Neural crest cell (in vitro differentiated cells): ENCODE measurements around the gene FLACC1. TPM values are rescaled to one million over a fixed set of nuclear protein-coding genes. Genes with fewer than 3 reads are reported as not detected.

ENCODE experiments used
- DNase-seq: peaks from one replicate; pipeline ENCODE4 v3.0.0; 2021; ENCODE audit warnings: low read depth, mixed read lengths, low spot score
- H3K27ac Mint-ChIP-seq: one replicate; pipeline ENCODE4 v1.8.0; 2021; ENCODE audit warnings: mild to moderate bottlenecking, mixed read lengths; ENCODE audit not compliant: unreplicated experiment
- H3K27me3 Mint-ChIP-seq: 2 replicates; pipeline ENCODE4 v1.8.0; 2021; ENCODE audit warnings: low read depth, mild to moderate bottlenecking, mixed read lengths
- H3K36me3 Mint-ChIP-seq: 2 replicates; pipeline ENCODE4 v1.8.0; 2021; ENCODE audit warnings: low read depth, mild to moderate bottlenecking, mixed read lengths
- H3K4me1 Mint-ChIP-seq: 2 replicates; pipeline ENCODE4 v1.8.0; 2021; ENCODE audit warnings: mixed read lengths
- H3K4me3 Mint-ChIP-seq: one replicate; pipeline ENCODE4 v1.8.0; 2021; ENCODE audit warnings: mild to moderate bottlenecking, mixed read lengths
- H3K9me3 Mint-ChIP-seq: 2 replicates; pipeline ENCODE4 v1.8.0; 2021; ENCODE audit warnings: mixed read lengths
- total RNA-seq: library from RNA; stranded (reverse); gene quantifications from 2 replicates; pipeline ENCODE4 v1.2.1, GENCODE V29; 2021
- TF ChIP-seq, protein P1 (sequence below): fragments of 200-600 bp; sonication (generic); conservative IDR thresholded peaks from 2 replicates; pipeline ENCODE4 v1.5.0; 2021; ENCODE audit warnings: antibody characterized with exemption, mild to moderate bottlenecking

Gene FLACC1
- total RNA-seq, 1 donor from 2014 or later = 1.0 TPM

DNA sequence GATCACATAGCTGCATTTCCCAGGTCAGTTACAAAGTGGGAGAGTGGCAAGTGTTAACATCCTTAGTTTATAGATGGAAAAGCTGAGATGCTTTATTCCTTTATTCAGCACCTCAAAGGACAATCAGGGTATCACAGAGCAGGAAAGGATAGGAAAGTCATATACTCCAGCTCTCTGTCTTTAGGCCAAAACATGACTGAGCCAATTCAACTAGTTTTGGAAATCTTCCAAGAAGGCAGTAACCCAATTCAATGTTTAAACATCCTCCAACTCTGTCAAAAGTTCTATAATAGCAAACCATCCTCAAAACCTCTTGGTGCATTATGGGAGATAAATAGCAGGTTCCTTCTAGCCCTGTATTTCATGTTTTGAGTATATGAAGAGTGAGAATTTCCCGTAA is 71.6 kb downstream of the FLACC1 start:
- peaks cover 2% of the 10 kb centered on the region for H3K9me3 Mint-ChIP-seq
- TF ChIP-seq, protein P1, sequence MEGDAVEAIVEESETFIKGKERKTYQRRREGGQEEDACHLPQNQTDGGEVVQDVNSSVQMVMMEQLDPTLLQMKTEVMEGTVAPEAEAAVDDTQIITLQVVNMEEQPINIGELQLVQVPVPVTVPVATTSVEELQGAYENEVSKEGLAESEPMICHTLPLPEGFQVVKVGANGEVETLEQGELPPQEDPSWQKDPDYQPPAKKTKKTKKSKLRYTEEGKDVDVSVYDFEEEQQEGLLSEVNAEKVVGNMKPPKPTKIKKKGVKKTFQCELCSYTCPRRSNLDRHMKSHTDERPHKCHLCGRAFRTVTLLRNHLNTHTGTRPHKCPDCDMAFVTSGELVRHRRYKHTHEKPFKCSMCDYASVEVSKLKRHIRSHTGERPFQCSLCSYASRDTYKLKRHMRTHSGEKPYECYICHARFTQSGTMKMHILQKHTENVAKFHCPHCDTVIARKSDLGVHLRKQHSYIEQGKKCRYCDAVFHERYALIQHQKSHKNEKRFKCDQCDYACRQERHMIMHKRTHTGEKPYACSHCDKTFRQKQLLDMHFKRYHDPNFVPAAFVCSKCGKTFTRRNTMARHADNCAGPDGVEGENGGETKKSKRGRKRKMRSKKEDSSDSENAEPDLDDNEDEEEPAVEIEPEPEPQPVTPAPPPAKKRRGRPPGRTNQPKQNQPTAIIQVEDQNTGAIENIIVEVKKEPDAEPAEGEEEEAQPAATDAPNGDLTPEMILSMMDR = no peak
- H3K36me3 Mint-ChIP-seq = peaks cover 17% of the 10 kb centered on the region
- H3K27me3 Mint-ChIP-seq = no peaks in the 10 kb centered on the region
- no peak for DNase-seq
- no peak overlapping the region for H3K27ac Mint-ChIP-seq
- H3K4me3 Mint-ChIP-seq = no peak overlapping the region
- H3K4me1 Mint-ChIP-seq = no peaks in the 10 kb centered on the region

DNA sequence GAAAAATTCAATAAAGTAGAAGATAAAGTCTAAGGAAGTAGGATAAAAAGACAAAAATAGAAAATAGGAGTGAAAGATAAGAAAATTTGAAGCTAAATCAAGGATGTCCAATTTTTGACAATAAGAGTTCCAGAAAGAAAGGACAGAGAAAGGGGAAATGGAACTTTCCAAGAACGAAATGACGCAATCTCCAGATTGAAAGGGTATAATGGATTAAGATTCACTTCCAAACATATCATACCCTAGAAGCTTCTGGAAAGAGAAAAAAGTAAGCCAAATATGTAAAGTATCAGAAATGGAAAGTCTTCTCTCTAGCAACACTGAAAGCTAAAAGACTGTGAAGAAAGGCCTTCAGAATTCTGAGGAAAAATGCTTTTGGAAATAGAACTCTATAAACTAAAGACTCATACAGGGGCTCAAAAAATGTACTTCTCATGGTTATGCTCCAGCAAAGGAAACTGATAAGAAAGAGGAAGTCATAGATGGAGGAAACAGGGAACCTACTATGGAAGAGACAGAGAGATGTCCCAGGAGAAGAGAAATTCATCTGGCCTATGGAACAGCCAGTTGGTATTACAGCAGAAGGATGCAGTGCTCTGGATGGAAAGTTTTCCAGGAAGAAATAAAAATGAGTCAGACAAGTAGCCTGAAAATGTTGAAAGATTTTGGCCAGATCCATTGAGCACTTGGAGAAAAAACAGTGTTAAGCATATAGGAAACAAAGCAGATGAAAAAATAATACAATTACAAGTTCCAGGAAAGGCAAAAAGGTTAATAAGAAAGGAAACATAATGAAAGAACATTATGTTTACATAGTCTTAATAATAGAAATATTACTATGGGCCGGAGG is 76.7 kb downstream of the FLACC1 start:
- Mint-ChIP-seq H3K36me3 (peaks cover 6% of the 10 kb centered on the region), H3K9me3 (no peaks in the 10 kb centered on the region), H3K4me1 (no peaks in the 10 kb centered on the region), H3K4me3 (no peak overlapping the region), H3K27me3 (no peaks in the 10 kb centered on the region), H3K27ac (no peak overlapping the region)
- TF ChIP-seq, protein P1 = no peak
- DNase-seq = no peak

DNA sequence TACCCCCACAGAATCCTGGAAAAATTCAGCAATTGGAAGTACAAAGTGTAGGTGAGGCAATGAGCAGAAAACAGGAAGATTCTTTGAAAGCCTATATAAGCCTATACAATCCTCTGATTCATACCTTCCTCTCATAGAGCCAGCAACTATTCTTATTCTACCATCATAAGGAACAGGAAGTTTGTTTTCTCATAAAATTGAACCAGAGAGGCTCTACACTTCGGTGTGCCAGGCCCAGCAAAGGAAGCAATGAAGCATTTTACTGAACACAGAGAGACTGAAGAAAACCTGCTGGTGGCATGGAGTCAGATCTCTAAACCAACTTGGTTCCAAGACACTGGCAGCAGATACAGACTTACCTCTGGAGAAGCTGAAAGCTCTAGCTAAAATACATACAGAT is 78.1 kb downstream of the FLACC1 start:
- H3K4me1 Mint-ChIP-seq = no peaks in the 10 kb centered on the region
- no peak overlapping the region for H3K4me3 Mint-ChIP-seq
- no peak overlapping the region for H3K27ac Mint-ChIP-seq
- TF ChIP-seq, protein P1 = no peak
- no peaks in the 10 kb centered on the region for H3K9me3 Mint-ChIP-seq
- H3K36me3 Mint-ChIP-seq = no peaks in the 10 kb centered on the region
- DNase-seq = no peak
- H3K27me3 Mint-ChIP-seq = no peaks in the 10 kb centered on the region

DNA sequence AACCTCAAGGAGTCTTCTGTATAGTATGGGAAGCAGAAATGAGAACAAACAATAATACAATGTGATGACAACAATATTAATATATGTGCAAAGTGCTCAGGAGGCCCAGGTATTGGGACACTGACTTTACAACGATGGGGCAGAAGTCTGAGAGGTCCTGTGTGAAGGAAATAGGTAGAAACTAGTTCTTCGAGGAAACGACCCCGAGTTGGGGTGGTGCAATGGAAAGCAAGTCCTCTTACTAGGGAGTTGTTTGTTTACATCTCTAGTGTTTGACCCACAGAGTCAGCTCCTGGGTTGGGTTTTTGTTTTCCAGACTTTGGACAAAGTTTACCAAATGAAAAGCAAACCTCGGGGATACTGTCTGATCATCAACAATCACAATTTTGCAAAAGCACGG is 80.6 kb downstream of the FLACC1 start:
- TF ChIP-seq, protein P1 = no peak
- Mint-ChIP-seq H3K36me3 (no peaks in the 10 kb centered on the region), H3K4me3 (no peak overlapping the region)

DNA sequence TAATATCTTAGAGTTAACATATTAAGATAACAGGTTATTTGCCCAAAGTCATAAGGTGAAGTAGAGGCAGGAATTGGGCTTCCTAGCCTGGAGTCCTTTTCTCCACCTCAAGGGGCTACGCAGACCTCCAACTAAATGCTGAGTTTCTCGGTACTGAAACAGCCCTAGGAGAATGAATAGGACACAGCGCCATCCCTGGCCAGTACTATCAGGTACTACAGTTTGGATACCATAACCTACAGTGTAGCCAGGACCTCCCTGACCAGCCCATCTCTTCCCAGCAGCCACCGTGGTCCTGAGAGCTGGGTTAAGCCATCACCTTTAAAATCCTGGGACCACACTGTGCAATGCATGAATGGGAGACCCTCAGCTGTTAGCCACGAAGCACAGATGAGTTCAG is 81.2 kb downstream of the FLACC1 start:
- no peak overlapping the region for H3K27ac Mint-ChIP-seq
- no peaks in the 10 kb centered on the region for H3K9me3 Mint-ChIP-seq
- TF ChIP-seq, protein P1 = no peak
- H3K27me3 Mint-ChIP-seq = no peaks in the 10 kb centered on the region
- H3K4me1 Mint-ChIP-seq = no peaks in the 10 kb centered on the region
- no peaks in the 10 kb centered on the region for H3K36me3 Mint-ChIP-seq
- H3K4me3 Mint-ChIP-seq = no peak overlapping the region
- no peak for DNase-seq

More for the DNA sequence above, 80.6 kb downstream of the FLACC1 start:
- no peak overlapping the region for H3K27ac Mint-ChIP-seq
- H3K9me3 Mint-ChIP-seq = no peaks in the 10 kb centered on the region
- H3K4me1 Mint-ChIP-seq = no peaks in the 10 kb centered on the region
- H3K27me3 Mint-ChIP-seq = no peaks in the 10 kb centered on the region
- no peak for DNase-seq
